ENCODE data around the gene POLN.
A peak's percentile ranks its signal among the peaks of the same experiment; 100 is the strongest.

Gene POLN

GRCh38 chr4:2262145-2262943, 20.4 kb upstream of the POLN start:
- DNase-seq (ENCODE audit: low read depth) = peak; percentile 97

GRCh38 chr4:2261853-2262144, 19.9 kb upstream of the POLN start, which contains the start of gene MXD4:
Gene MXD4, minus strand, starts transcription at chr4:2262109. Its CDS starts 129 bp downstream, at chr4:2261980.
- no peak for DNase-seq (ENCODE audit: low read depth)

- DNase-seq (ENCODE audit: low read depth) = peak; percentile 39
Measured at GRCh38 chr4:2261110-2261852, 19.4 kb upstream of the POLN start.

GRCh38 chr4:2260344-2261109, 18.6 kb upstream of the POLN start:
- DNase-seq (ENCODE audit: low read depth) = no peak

- DNase-seq (ENCODE audit: low read depth) = no peak
Measured at GRCh38 chr4:2259541-2260343, 17.8 kb upstream of the POLN start.

GRCh38 chr4:2259036-2259540, 17.2 kb upstream of the POLN start:
- no peak for DNase-seq (ENCODE audit: low read depth)

- DNase-seq (ENCODE audit: low read depth) = no peak
Measured at GRCh38 chr4:2258091-2259035, 16.4 kb upstream of the POLN start.

- no peak for DNase-seq (ENCODE audit: low read depth)
Measured at GRCh38 chr4:2257361-2258081, 15.6 kb upstream of the POLN start.

- no peak for DNase-seq (ENCODE audit: low read depth)
Measured at GRCh38 chr4:2256781-2257191, 14.9 kb upstream of the POLN start.

GRCh38 chr4:2256156-2256731, 14.3 kb upstream of the POLN start:
- DNase-seq (ENCODE audit: low read depth) = no peak

- DNase-seq (ENCODE audit: low read depth) = no peak
Measured at GRCh38 chr4:2255501-2256155, 13.7 kb upstream of the POLN start.

- DNase-seq (ENCODE audit: low read depth) = no peak
Measured at GRCh38 chr4:2254665-2255500, 13.0 kb upstream of the POLN start.

GRCh38 chr4:2253160-2254084, 11.5 kb upstream of the POLN start:
- DNase-seq (ENCODE audit: low read depth) = no peak

GRCh38 chr4:2252530-2253091, 10.7 kb upstream of the POLN start:
- DNase-seq (ENCODE audit: low read depth) = no peak

- DNase-seq (ENCODE audit: low read depth) = no peak
Measured at GRCh38 chr4:2251795-2252529, 10.0 kb upstream of the POLN start.

Data from CMK (cell line).